Neural progenitor cell (in vitro differentiated cells): ENCODE measurements around the gene HCFC1.

Experiments
- EZH2 ChIP-seq: fragments of 200-600 bp; sonication (generic); IDR thresholded peaks from 2 replicates; pipeline ENCODE4 v1.6.1; 2017; ENCODE audit warnings: antibody characterized with exemption, mild to moderate bottlenecking, moderate library complexity
- EZH2phosphoT487 ChIP-seq: fragments of 200-600 bp; sonication (generic); IDR thresholded peaks from 2 replicates; pipeline ENCODE4 v1.6.1; 2017; ENCODE audit warnings: antibody characterized with exemption
- TF ChIP-seq, protein P1 (sequence below): fragments of 200-600 bp; sonication (generic); IDR thresholded peaks from 2 replicates; pipeline ENCODE4 v1.5.1; 2017; ENCODE audit warnings: antibody characterized with exemption, mild to moderate bottlenecking

DNA sequence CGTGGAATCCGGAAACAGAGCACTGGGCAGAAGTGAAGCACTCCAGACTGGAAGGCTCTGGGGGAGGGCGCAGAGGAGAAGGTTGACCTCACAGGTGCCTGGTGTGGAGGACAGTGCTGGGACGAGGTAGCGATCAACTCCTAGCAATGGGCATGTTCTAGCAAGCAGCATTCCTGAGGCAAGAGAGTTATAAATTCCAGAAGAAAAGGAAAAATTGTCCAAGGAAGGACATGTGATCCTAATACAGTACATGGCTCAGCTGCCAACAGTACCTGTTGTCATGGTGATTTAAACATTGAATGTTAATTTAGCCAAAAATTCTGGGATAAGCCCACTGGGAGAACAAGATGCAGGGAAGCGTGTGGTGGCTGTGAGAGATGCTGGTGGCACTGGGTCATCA is 53.7 kb downstream of the HCFC1 start:
- TF ChIP-seq, protein P1, sequence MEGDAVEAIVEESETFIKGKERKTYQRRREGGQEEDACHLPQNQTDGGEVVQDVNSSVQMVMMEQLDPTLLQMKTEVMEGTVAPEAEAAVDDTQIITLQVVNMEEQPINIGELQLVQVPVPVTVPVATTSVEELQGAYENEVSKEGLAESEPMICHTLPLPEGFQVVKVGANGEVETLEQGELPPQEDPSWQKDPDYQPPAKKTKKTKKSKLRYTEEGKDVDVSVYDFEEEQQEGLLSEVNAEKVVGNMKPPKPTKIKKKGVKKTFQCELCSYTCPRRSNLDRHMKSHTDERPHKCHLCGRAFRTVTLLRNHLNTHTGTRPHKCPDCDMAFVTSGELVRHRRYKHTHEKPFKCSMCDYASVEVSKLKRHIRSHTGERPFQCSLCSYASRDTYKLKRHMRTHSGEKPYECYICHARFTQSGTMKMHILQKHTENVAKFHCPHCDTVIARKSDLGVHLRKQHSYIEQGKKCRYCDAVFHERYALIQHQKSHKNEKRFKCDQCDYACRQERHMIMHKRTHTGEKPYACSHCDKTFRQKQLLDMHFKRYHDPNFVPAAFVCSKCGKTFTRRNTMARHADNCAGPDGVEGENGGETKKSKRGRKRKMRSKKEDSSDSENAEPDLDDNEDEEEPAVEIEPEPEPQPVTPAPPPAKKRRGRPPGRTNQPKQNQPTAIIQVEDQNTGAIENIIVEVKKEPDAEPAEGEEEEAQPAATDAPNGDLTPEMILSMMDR = no peak
- TF ChIP-seq EZH2phosphoT487 (no peak), EZH2 (no peak)
